ENCODE results near the gene PALD1. TPM values are rescaled to one million over a fixed set of nuclear protein-coding genes. Genes with fewer than 3 reads are reported as not detected.

The PALD1 gene
- total and polyA plus RNA-seq, 2 of the 13 experiments (the other 11 are each of a cell fraction or from before 2014, with no cell fraction given), result 0.07 to 0.09 TPM

GRCh38 chr10:70493660-70494234, 15.2 kb downstream of the PALD1 start:
- ATAC-seq (no peak), FAIRE-seq (no peak), DNase-seq (ENCODE audit: low spot score) (no peak)
- Histone ChIP-seq H3K4me2 (ENCODE audit: low read depth, low read length) (no peak overlapping the region), H3K4me1 (ENCODE audit: insufficient read depth, low read length) (no peaks in the 10 kb centered on the region; the same call in 1 of the 2 replicates), H3K4me3 (replicated peaks in 1 of 3; ENCODE audit: insufficient read depth in 1 of 3, low read depth in 2 of 3, low read length in 3 of 3) (no peak overlapping the region), H3K9ac (ENCODE audit: insufficient read depth, low read depth, low read length) (no peak overlapping the region), H2AFZ (ENCODE audit: low read length) (no peak overlapping the region), H4K20me1 (ENCODE audit: insufficient read depth, low read length) (no peaks in the 10 kb centered on the region), H3K9me3 (ENCODE audit: low read length) (no peaks in the 10 kb centered on the region), H3K36me3 (replicated peaks in 1 of 2; ENCODE audit: control insufficient read depth in 1 of 2, insufficient read depth in 2 of 2, low read length in 2 of 2) (no peaks in the 10 kb centered on the region), H3K27me3 (ENCODE audit: control insufficient read depth in 1 of 2, insufficient read depth in 2 of 2, low read length in 2 of 2) (peaks cover 5 to 35% of the 10 kb centered on the region in 2 experiments; a peak in 3 of 5 replicates), H3K27ac (ENCODE audit: extremely low read length, insufficient read depth, low read length) (no peak overlapping the region), H3K79me2 (ENCODE audit: insufficient read depth, low read length) (no peaks in the 10 kb centered on the region)
- in situ Hi-C loops (cut with HindIII; ENCODE audit: extremely low pct_ligation_motif_present, low pct_unique_long_range_greater_than_20kb), result no loop called here
- TF ChIP-seq ZNF329 (CRISPR knock-in tag; IDR thresholded peaks at IDR 0.05; ENCODE audit: low read depth) (no peak), ERF (CRISPR knock-in tag; IDR thresholded peaks at IDR 0.05) (no peak)
- ChIA-PET POLR2A (no interaction called here), CTCF (ENCODE audit: low intra/inter-chr PET ratio, low total read pairs) (no interaction called here)
- BruUV-seq (replicated peaks), result no TSS peak
- 12% methylated on average over 9 of the region's 9 CpGs for WGBS (ENCODE audit: low lambda C conversion rate)
- intact Hi-C loops (cut with micrococcal nuclease; ENCODE audit: unreplicated experiment), result no loop called here

- DNase-seq (ENCODE audit: low spot score) (no peak), FAIRE-seq (no peak), ATAC-seq (no peak)
- no peaks in the 10 kb centered on the region for H3K36me3 ChIP-seq (replicated peaks in 1 of 2; ENCODE audit: control insufficient read depth in 1 of 2, insufficient read depth in 2 of 2, low read length in 2 of 2)
- ChIA-PET POLR2A (no interaction called here), CTCF (ENCODE audit: low intra/inter-chr PET ratio, low total read pairs) (no interaction called here)
- TF ChIP-seq ATF6 (CRISPR knock-in tag; conservative IDR thresholded peaks at IDR 0.05), result no peak
- no peak overlapping the region for H2AFZ ChIP-seq (ENCODE audit: low read length)
- no peak overlapping the region for H3K4me2 ChIP-seq (ENCODE audit: low read depth, low read length)
- H3K9ac ChIP-seq (ENCODE audit: insufficient read depth, low read depth, low read length), result no peak overlapping the region
- no peak overlapping the region for H3K4me3 ChIP-seq (replicated peaks in 1 of 3; ENCODE audit: insufficient read depth in 1 of 3, low read depth in 2 of 3, low read length in 3 of 3)
- in situ Hi-C loops (cut with HindIII; ENCODE audit: extremely low pct_ligation_motif_present, low pct_unique_long_range_greater_than_20kb), result no loop called here
- H3K27me3 ChIP-seq (ENCODE audit: control insufficient read depth in 1 of 2, insufficient read depth in 2 of 2, low read length in 2 of 2), result peaks cover 5 to 27% of the 10 kb centered on the region in 2 experiments; a peak in 3 of 5 replicates
- H4K20me1 ChIP-seq (ENCODE audit: insufficient read depth, low read length), result no peaks in the 10 kb centered on the region
- no peak overlapping the region for H3K27ac ChIP-seq (ENCODE audit: extremely low read length, insufficient read depth, low read length)
- no peaks in the 10 kb centered on the region for H3K79me2 ChIP-seq (ENCODE audit: insufficient read depth, low read length)
- BruUV-seq (replicated peaks), result no TSS peak
- intact Hi-C loops (cut with micrococcal nuclease; ENCODE audit: unreplicated experiment), result no loop called here
- H3K4me1 ChIP-seq (ENCODE audit: insufficient read depth, low read length), result peaks cover 8% of the 10 kb centered on the region; the same call in 1 of the 2 replicates
- H3K9me3 ChIP-seq (ENCODE audit: low read length), result no peaks in the 10 kb centered on the region
- 18% methylated on average over 8 of the region's 8 CpGs for WGBS (ENCODE audit: low lambda C conversion rate)
Observed at GRCh38 chr10:70494536-70494935, 16.0 kb downstream of the PALD1 start.

All from HepG2 (cell line).